Measurements from ENCODE around the gene ADGRG2.

The ADGRG2 gene

GRCh38 chrX:18971506-18971905 lies 150.8 kb downstream of the ADGRG2 start (continued):
- TF ChIP-seq ZNF362 (tag by site-specific recombination; IDR thresholded peaks at IDR 0.05) (no peak), ZNF24 (tag by site-specific recombination; IDR thresholded peaks at IDR 0.05) (no peak), ZNF292 (tag by site-specific recombination; IDR thresholded peaks at IDR 0.05; ENCODE audit: borderline replicate concordance, low read depth) (no peak), ZNF184 (tag by site-specific recombination; IDR thresholded peaks at IDR 0.05) (no peak), TCF7L2 (IDR thresholded peaks at IDR 0.05; ENCODE audit: borderline replicate concordance, low read depth, low read length) (no peak; the same call in 1 of the 2 replicates), MEIS1 (CRISPR knock-in tag; IDR thresholded peaks at IDR 0.05; ENCODE audit: borderline replicate concordance) (no peak), ZNF843 (tag by site-specific recombination; IDR thresholded peaks at IDR 0.05) (peak; percentile 92), ZNF350 (tag by site-specific recombination; IDR thresholded peaks at IDR 0.05) (no peak), PRDM6 (tag by site-specific recombination; IDR thresholded peaks at IDR 0.05) (peak; percentile 76), ZNF600 (tag by site-specific recombination; IDR thresholded peaks at IDR 0.05) (no peak), HOXD13 (CRISPR knock-in tag; IDR thresholded peaks at IDR 0.05; ENCODE audit: borderline replicate concordance) (no peak), ZXDB (tag by site-specific recombination; IDR thresholded peaks at IDR 0.05) (peak; percentile 59), ZBTB7A (tag by site-specific recombination; IDR thresholded peaks at IDR 0.05; ENCODE audit: low read depth) (no peak), ZNF521 (tag by site-specific recombination; IDR thresholded peaks at IDR 0.05) (no peak), ZNF670 (tag by site-specific recombination; IDR thresholded peaks at IDR 0.05; ENCODE audit: low read depth) (no peak), ZNF138 (tag by site-specific recombination; IDR thresholded peaks at IDR 0.05; ENCODE audit: borderline replicate concordance) (no peak), GLI4 (tag by site-specific recombination; IDR thresholded peaks at IDR 0.05) (no peak), ZNF585B (tag by site-specific recombination; IDR thresholded peaks at IDR 0.05) (no peak), ZBTB20 (tag by site-specific recombination; IDR thresholded peaks at IDR 0.05) (no peak), KLF17 (tag by site-specific recombination; IDR thresholded peaks at IDR 0.05) (no peak), ZSCAN5A (tag by site-specific recombination; IDR thresholded peaks at IDR 0.05) (no peak), ZNF202 (tag by site-specific recombination; IDR thresholded peaks at IDR 0.05; ENCODE audit: borderline replicate concordance) (no peak), ZNF10 (tag by site-specific recombination; IDR thresholded peaks at IDR 0.05) (no peak), GLI2 (tag by site-specific recombination; IDR thresholded peaks at IDR 0.05; ENCODE audit: borderline replicate concordance, low read depth) (peak; percentile 48; the same call in 1 of the 2 replicates)
- TF ChIP-seq, protein P1, sequence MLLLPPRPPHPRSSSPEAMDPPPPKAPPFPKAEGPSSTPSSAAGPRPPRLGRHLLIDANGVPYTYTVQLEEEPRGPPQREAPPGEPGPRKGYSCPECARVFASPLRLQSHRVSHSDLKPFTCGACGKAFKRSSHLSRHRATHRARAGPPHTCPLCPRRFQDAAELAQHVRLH (tag by site-specific recombination; IDR thresholded peaks at IDR 0.05), result 0 out of 2 replicates have a peak, but pooled peaks have one; percentile 23
- TF ChIP-seq, protein P2, sequence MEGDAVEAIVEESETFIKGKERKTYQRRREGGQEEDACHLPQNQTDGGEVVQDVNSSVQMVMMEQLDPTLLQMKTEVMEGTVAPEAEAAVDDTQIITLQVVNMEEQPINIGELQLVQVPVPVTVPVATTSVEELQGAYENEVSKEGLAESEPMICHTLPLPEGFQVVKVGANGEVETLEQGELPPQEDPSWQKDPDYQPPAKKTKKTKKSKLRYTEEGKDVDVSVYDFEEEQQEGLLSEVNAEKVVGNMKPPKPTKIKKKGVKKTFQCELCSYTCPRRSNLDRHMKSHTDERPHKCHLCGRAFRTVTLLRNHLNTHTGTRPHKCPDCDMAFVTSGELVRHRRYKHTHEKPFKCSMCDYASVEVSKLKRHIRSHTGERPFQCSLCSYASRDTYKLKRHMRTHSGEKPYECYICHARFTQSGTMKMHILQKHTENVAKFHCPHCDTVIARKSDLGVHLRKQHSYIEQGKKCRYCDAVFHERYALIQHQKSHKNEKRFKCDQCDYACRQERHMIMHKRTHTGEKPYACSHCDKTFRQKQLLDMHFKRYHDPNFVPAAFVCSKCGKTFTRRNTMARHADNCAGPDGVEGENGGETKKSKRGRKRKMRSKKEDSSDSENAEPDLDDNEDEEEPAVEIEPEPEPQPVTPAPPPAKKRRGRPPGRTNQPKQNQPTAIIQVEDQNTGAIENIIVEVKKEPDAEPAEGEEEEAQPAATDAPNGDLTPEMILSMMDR (tag by site-specific recombination; IDR thresholded peaks at IDR 0.05), result no peak
- TF ChIP-seq, protein P3, sequence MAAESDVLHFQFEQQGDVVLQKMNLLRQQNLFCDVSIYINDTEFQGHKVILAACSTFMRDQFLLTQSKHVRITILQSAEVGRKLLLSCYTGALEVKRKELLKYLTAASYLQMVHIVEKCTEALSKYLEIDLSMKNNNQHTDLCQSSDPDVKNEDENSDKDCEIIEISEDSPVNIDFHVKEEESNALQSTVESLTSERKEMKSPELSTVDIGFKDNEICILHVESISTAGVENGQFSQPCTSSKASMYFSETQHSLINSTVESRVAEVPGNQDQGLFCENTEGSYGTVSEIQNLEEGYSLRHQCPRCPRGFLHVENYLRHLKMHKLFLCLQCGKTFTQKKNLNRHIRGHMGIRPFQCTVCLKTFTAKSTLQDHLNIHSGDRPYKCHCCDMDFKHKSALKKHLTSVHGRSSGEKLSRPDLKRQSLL (tag by site-specific recombination; IDR thresholded peaks at IDR 0.05), result no peak

Data from HEK293 (cell line).